HG03060 (cell line): ENCODE results near the gene CDRT15.
"Not testable (repeated sequence)": the region's sequence is repeated elsewhere in the genome, so short reads cannot be mapped to it uniquely, and the experiment has no call there.

Source experiments
- ATAC-seq: cut with Tn5 transposase; IDR thresholded peaks from one replicate; pipeline ENCODE4 v1.9.1; 2021; ENCODE audit warnings: low read depth, moderate number of reproducible peaks; ENCODE audit not compliant: unreplicated experiment

The CDRT15 gene

DNA sequence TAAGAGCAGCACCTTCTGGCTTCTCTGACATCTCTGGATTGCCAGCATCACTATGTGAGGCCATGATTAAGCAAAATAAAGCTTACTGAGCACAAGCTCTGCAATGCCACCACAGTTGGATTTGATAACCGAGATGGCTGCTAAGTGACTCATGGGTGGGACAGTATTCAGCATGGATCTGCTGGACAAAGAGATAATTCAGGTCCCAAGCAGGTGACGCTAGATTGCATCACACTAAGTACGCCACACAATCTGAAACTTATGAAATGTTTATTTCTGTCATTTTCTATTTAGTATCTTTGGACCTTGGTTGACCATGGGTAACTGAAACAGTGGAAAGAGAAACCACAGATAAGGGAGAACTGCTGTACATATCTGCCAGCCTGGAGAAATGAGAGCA, 27.4 kb downstream of the CDRT15 start:
- no peak for ATAC-seq

DNA sequence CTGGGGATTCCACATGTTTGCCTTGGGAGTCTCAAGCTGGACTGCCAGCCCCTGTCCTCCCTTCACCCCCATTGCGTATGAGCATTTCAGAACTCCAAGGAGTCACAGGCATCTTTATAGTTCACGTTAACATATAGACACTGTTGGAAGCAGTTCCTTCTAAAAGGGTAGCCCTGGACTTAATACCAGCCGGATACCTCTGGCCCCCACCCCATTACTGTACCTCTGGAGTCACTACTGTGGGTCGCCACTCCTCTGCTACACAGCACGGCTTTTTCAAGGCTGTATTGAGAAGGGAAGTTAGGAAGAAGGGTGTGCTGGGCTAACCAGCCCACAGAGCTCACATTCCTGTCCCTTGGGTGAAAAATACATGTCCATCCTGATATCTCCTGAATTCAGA, 28.9 kb downstream of the CDRT15 start:
- no peak for ATAC-seq

DNA sequence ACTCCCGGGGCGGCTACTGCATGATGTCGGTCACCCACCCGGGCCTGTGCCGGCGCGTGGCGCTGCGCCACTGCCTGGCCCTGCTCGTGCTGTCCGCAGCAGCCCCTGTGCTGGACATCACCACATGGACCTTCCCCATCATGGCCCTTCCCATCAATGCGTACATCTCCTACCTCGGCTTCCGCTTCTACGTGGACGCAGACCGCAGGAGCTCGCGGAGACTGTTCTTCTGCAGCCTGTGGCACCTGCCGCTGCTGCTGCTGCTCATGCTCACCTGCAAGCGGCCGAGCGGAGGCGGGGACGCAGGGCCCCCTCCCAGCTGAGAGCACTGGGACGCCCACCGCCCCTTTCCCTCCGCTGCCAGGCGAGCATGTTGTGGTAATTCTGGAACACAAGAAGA, 29.8 kb downstream of the CDRT15 start:
- no peak for ATAC-seq

DNA sequence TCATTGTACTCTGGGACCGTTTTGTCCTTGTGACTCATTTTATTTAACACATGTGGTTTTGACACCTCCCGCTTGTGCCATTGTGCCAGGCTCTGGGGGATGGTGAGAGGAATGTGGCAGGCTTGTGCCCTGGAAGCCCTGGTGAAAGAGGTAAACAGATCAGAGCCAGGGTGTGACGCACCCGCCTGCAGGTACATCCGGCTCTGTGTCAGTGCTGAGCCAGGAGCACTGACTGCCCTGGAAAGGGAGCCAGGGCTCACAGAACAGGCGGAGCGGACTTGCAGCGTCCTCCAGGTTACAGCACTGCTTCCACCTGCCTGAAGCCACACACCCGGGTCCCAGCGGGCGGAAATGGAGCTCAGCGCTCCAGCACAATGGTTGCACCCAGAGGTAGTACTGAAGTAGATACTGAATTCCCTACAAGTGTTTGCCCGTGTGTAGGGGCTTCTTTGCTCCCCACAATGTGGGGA, 30.6 kb downstream of the CDRT15 start:
- no peak for ATAC-seq

DNA sequence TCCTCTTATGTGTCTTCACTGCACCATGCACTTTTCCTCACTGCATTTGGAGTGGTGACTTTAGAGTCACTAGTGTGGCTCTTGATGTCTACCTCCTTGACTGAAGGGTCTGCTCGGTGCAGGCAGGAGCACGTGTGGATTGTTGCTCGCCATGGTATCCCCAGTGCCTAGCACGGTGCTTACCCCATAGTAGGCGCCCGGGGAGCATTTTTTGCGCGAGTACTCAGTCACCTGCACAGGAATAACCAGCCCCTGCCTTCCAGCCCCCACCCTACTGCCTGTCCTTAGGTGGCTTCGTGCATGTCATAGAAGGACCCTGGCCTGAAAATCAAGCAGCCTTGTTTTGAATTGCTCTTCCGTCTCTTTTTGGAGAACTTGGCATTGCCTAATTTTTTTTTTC, 31.3 kb downstream of the CDRT15 start:
- ATAC-seq: no peak

DNA sequence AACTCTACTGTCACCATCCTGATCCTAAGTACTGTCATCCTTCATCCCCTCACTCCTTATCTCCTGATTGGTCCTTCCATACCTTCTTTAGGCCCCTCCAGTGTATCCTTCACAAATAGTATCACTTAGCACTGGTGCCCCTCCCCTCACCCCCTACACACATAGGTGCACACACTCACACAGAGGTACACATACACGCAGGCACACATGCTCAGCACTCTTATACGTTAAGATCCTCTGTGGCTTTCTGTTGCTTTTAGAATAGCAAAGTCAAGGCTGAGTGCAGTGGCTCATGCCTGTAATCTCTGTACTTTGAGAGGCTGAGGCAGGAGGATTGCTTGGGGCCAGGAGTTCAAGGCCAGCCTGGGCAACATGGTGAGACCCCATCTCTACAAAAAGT, 32.1 kb downstream of the CDRT15 start:
- no peak for ATAC-seq

DNA sequence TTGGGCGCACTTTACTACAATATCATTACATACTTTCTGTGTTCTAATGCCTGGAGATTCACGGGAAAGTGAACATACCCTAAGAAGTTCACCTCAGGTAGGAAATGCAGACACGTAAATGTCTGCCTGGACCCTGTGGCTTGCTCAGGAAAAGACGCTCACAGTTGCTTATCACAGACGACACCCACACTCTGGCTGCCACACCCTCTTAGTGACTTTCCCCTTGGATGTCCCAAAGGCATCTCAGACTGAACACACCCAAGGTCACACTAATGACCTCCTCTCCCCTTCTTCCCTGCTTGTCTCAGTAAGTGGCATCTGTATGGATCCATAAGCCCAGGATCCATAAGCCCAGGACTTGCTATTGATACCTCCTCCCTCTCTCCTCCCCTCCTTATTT, 32.6 kb downstream of the CDRT15 start:
- no peak for ATAC-seq

DNA sequence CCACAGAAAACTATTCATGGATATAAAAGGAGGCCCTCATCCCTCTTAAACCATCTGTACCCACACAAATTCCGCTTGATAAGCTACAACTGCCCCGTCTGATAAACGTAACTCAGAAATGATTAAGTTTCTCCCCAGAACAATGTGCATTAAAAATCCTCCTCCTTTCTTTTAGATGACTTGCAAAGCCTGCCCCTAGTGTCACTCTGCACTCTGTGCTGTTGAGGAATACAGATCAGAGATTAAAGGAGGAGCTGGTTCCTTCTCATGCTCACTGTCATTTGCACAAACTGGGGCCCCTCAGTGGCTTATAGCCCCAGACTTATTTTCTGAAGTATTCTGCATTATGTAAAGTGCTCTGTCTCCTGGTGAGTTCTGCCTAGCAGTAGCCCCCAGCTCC, 33.3 kb downstream of the CDRT15 start:
- no peak for ATAC-seq

DNA sequence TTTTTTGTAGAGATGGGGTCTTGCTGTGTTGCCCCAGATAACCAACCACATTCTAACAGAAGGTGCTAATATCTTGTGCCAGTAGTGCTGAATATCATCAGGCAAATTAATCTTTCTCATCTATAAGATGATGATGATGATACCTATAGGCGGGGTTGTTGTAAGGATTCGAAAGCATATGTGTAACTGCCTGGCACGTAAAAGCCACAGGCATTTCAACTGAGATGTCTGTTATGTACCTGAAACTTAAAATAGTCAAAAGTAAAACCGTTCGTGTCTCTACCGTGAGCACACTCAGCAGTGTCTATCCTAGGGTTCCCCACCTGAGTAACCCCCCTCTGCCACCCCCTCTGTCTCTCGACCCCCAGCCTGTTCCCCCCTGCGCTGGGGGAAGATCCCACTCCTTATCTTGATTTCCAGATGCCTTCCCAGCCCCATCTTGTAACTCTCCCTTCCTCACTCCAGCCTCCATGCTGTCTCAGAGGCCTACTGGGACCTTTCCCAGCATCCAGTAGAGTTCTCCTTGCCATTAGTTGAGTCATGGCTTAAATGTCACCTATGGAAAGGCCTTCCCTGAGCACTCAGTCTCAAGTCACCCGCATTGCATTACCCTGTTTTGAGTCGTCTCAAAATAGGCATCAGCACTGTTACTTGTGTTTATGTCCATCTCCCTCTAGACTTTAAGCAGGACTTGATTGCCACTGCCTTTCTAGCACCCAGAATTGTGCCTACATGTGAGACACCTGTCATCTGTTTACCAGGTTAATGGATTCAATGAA, 34.1 kb downstream of the CDRT15 start:
- no peak for ATAC-seq

DNA sequence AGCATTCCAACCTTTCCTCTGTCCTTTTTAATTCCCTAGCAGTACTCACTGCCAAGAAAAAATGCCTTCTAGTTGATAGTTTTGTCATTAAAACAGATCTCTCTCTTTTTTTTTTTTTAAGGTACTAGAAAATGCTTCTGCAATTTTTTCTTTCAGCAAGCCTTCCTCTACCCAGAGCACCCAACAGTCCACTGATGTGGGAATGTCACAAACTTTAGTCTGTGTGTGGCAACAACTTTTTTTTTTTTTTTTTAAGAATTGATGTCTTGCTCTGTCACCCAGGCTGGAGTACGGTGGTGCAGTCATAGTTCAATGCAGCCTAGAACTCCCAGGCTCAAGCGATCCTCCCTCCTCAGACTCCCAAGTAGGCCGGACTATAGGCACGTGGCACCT, 34.7 kb downstream of the CDRT15 start:
- ATAC-seq: no peak

DNA sequence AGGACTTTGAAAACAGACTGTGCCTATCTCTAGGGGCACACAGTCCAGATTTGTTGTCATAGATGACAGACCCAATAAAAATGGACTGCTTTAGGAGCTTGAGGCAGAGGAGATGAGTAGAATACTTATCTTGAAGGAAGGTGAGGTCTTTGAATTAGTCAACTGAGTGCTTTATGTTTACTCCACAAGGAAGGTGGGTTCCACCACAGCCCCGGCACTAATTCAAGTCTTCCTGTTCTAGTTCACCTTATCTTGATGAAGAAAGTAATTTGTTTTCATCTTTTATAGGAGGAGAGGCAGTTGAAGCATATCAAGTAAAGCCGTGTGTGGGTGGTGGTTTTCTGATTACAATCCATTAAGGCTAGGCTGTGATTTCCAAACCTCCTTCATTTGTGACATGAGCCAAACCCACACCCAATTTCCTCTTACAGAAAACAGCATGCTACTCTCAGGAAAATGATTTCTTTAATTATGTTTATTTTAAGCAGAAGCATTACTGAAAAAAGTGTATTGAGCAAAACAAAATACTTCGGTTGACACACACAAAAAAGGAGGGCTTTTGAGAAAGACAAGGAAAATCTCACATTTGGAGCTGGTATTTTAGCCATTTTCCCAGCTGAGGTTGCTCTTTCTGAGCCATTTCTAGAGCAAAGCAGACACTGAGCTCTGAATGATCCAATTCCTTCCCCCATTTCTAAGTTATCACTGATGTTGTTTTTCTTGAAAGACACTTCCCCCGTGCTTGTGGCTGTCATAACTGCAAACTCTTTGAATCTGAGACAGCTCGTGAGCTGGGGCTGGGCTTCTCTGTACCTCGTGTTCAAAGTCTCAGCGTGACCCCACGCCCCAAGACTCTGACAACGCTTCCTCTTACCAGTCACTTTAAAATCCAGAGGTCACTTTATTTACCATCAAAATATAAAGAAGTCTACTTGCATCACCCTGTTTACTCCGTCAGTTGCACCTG, 35.4 kb downstream of the CDRT15 start:
- no peak for ATAC-seq

DNA sequence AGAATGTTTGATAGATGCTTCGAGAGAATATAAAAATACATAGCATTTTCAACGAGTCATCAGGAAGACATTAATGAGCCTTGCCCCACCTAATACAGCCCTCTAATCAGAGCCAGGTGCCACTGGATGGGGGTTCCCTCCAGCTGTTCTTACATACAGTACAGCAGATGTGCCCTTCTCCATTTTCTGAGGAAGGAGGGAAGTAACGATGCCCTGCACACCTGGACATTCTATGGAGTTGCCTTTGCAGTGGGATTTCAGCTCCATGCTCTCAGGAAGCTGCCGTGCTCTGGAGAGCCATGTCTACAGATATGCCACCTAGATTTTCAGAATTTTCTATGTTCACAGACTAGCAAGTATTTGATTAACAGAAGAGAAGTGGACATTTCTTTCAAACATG, 36.3 kb downstream of the CDRT15 start:
- no peak for ATAC-seq

DNA sequence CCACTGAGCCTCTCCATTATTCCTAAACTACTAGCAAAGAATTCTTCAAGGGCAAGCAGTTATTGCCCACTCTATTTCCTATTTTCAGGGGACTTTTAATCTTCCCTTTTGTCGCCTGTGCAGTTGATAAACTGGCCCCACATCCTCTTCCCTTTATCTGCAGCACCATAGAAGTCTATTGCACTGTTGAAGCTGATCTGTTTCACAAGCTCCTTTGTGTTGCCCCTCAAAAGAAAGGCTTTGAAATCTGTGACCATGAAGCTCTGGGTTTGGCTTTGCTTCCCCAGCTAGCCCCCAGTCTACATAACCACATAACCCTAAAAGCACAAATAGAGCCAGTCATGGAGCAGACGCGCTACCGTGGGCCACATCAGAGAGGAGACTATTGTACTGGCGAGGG, 37.1 kb downstream of the CDRT15 start:
- no peak for ATAC-seq

DNA sequence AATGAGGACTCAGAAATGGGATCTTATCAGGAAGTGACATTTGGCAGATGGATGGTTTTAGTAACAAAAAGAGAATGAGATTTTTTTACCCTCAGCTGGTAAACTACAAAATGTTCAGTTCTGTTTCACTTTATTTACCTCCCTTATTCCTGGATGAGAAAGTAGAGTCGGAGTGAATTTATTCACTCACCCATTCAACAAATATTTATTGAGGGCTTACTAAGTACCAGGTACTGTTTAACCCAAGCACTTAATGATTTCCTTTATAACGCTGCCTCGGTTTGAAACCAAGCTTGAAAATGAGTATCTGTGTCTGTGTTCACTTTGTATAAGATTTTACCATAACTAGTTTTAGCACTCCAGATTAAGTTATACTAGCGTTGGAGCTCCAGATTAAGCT, 38.1 kb downstream of the CDRT15 start:
- ATAC-seq: no peak

DNA sequence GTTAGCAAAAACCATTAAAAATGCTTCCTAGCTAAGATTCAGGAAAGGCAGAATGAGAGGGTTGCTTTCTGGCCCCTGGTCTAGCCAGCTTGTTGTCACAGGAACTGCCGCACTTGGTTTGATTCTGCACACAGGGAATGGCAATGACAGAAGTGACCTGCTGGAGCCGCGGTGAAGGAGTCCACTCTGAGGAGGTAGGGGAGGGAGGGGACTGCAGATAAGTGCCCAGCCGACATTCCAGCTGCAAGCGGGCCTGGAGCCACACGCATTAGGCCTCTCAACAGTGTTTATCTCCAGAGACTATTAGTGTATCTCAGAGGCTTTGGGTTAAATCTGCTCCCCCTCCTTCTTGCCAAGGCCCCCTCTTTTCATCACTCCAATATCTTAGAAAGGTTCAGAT, 38.6 kb downstream of the CDRT15 start:
- ATAC-seq: no peak

DNA sequence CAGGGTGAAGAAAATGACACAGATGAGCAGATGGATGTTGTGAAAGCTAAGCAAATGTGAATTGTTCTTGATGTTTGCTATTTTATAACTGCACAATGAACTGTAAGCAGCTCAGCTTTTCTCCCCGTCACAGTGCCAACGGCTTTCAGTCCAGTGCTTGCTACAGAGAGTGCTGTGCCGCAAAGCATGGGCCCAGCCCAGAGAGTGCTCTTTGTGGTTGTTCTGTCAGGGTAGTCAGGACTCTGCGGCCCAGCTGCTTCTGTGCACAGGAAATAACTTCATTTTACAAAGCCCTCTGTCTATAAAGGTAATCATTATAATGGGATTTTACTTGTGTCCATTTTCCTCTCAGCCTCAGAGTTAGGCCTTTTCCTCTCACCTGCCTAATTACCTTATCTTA, 39.1 kb downstream of the CDRT15 start:
- no peak for ATAC-seq

DNA sequence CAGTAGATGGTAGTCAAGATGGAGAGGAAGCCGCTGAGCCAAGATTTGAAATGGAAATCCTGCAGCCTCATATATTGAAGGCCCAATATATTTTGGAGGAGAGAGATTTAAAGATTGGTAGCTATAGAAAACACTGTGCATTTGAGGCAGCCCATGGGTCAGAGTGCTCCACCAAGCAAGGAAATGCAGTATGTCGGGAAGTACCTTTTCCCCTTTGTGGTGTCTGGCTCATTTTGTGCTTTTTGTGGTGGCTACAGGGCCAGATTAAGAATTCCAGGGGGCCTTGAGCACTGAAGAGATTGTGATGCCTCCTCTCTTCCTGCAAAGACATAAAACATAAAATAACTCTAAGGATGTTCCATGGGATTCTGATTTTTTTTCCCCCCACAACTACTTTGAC, 39.6 kb downstream of the CDRT15 start:
- no peak for ATAC-seq

DNA sequence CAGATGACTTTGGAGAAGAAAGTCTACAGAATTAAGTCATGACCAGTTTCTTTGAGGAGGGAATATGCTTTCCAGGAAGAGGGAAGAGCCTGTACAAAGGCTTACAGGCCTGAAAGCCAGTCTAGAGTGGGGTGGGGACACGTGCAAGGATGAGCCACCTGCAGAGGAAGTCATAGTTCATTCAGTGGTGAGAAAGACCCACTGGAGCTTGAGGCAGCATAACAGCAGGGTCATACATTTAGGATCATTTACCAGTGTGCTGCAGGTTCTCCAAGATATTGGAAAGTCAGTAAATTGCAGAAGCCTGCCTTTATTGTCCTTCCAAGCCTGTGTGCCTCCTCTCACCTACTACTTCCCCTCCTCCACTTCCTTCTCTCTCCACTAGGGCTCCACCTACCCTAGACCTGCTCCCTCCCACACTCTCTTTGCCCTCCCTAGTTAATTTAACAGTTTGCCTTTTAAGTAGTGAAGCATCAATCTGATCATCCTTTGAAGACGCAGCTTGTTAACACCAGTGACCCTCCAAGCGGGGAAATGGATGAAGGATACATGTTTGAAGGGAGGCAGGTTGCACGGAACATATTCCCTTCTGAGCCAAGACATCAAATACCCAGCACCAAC, 40.2 kb downstream of the CDRT15 start:
- ATAC-seq: no peak

DNA sequence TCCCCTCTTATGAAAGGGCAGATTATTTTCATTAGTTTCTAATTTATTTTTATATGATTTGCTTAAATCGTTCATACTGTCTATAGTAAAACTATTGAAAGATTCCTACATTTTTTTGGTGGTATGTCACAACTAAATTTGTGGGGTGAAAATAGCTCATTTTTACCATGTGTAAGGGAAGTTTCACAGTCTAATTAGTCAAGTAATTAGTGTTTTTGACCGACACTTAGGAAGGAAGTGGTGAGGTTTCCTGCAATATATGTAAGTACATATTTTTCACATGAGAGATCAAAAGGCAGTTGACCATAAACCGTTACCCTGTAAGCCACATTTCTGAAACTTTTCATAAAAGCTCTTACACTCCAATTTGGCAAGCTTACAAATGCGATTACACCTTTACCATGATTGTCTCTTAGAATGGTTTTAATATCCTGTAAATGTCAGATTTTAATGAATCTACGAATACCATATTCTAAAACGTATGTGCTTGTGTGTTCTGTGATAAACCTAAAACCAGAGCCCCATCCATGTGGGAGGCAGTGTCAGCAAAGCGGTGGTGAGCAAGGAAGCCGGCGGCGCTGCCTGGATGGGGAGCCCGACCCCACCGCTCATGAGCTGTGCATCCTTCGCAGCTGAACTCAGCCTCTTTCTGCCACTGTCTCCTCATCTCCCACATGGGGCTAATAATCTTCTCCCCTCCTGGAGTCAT, 43.9 kb downstream of the CDRT15 start:
- ATAC-seq: peak; percentile 51

DNA sequence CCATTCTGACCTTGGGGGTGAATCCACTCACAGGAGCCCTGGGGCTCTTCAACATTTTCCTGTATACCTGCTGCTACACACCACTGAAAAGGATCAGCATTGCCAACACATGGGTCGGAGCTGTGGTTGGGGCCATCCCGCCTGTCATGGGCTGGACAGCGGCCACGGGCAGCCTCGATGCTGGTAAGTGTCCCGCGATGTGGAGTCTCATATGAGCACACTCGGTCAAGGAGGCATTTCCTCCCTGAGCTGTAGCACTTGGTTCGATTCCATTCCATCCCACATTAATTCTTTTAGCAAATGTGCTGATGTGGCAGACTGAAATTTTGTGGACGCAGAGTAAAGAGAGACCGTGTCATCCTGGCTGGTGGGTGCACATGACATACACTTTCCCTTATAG, 44.6 kb downstream of the CDRT15 start:
- ATAC-seq: not testable (repeated sequence)

DNA sequence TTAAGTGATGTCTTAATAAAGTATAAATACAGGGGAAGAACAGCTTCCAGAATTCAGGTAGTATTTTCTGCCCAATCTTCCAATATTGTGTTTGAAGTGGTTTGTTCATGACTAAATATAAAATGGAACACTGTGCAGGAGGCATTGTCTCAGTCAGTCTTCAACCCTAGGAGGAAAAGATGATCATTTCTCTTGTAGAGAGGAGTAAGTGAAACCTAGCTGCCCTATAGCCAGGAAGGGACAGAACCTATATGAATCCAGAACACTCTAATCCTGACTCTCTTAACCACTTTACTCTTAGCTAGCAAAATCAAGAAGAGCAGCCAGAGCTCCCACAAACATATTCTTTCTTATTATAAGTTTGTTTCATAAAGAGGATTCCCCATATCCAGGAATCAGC, 45.2 kb downstream of the CDRT15 start:
- ATAC-seq: not testable (repeated sequence)
